Mesenchymal stem cell (in vitro differentiated cells and primary cell): ENCODE measurements around the gene RFX1. TPM values are rescaled to one million over a fixed set of nuclear protein-coding genes. Genes with fewer than 3 reads are reported as not detected.

Experiments
- DNase-seq: peaks from one replicate; pipeline ENCODE4 v3.0.0-alpha.2; 2013
- H2AFZ ChIP-seq: one replicate; pipeline ENCODE4 v1.6.1; 2013; ENCODE audit warnings: low read depth, mild to moderate bottlenecking, control low read depth, inconsistent platforms, low read length, moderate library complexity
- H2AK5ac ChIP-seq: 2 replicates; pipeline ENCODE4 v1.6.1; 2013; ENCODE audit warnings: low read length, moderate library complexity, mild to moderate bottlenecking, inconsistent platforms; ENCODE audit not compliant: severe bottlenecking
- H2BK120ac ChIP-seq: one replicate; pipeline ENCODE4 v1.6.1; 2013; ENCODE audit warnings: low read depth, mild to moderate bottlenecking, inconsistent platforms, low read length, moderate library complexity
- H2BK12ac ChIP-seq, 2 experiments: one replicate each; pipeline ENCODE4 v1.6.1; 2013; ENCODE audit warnings: inconsistent platforms in 2 of 2, low read length in 2 of 2, mild to moderate bottlenecking in 2 of 2, moderate library complexity in 2 of 2, control low read depth in 1 of 2
- H2BK15ac ChIP-seq: one replicate; pipeline ENCODE4 v1.6.1; 2013; ENCODE audit warnings: mild to moderate bottlenecking, low read depth, inconsistent platforms; ENCODE audit not compliant: poor library complexity, severe bottlenecking
- H2BK5ac ChIP-seq: 2 replicates; pipeline ENCODE4 v1.6.1; 2013; ENCODE audit warnings: low read depth, mild to moderate bottlenecking, low read length, control low read depth, inconsistent platforms; ENCODE audit not compliant: poor library complexity, severe bottlenecking
- H3K14ac ChIP-seq, 2 experiments: one replicate each; pipeline ENCODE4 v1.6.1; 2013; ENCODE audit warnings: inconsistent platforms in 2 of 2, low read length in 2 of 2, control low read depth in 1 of 2, mild to moderate bottlenecking in 1 of 2, moderate library complexity in 1 of 2
- H3K18ac ChIP-seq, 2 experiments: one replicate each; pipeline ENCODE4 v1.6.1; 2013; ENCODE audit warnings: inconsistent platforms in 2 of 2, low read length in 2 of 2, control low read depth in 1 of 2, low read depth in 1 of 2, mild to moderate bottlenecking in 1 of 2
- H3K23ac ChIP-seq, 2 experiments: one replicate each; pipeline ENCODE4 v1.6.1; 2013; ENCODE audit warnings: inconsistent platforms in 2 of 2, low read length in 2 of 2, mild to moderate bottlenecking in 2 of 2, moderate library complexity in 2 of 2, control low read depth in 1 of 2
- H3K27ac ChIP-seq: 2 replicates; pipeline ENCODE4 v1.5.1; 2013; ENCODE audit warnings: mild to moderate bottlenecking, moderate library complexity, low read length, control low read depth, inconsistent platforms; ENCODE audit not compliant: poor library complexity, severe bottlenecking
- H3K27me3 ChIP-seq, 2 experiments: 2 replicates each; pipeline versions ENCODE4 v1.6.1 to v1.7.0; 2013; ENCODE audit warnings: low read length in 2 of 2, mild to moderate bottlenecking in 2 of 2, moderate library complexity in 2 of 2, control low read depth in 1 of 2, inconsistent platforms in 1 of 2; ENCODE audit not compliant: control insufficient read depth in 1 of 2, insufficient read depth in 1 of 2
- H3K36me3 ChIP-seq, 2 experiments: 2 replicates each; pipeline versions ENCODE4 v1.6.1 to v1.7.0; 2013; ENCODE audit warnings: low read length in 2 of 2, control low read depth in 1 of 2, inconsistent platforms in 1 of 2, low read depth in 1 of 2, mild to moderate bottlenecking in 1 of 2; ENCODE audit not compliant: insufficient read depth in 2 of 2, control insufficient read depth in 1 of 2
- H3K4ac ChIP-seq, 2 experiments: one replicate each; pipeline ENCODE4 v1.6.1; 2013; ENCODE audit warnings: inconsistent platforms in 2 of 2, low read length in 2 of 2, mild to moderate bottlenecking in 2 of 2, moderate library complexity in 2 of 2, control low read depth in 1 of 2, low read depth in 1 of 2
- H3K4me1 ChIP-seq: 2 replicates; pipeline ENCODE4 v1.6.1; 2013; ENCODE audit warnings: low read depth, low read length, control low read depth; ENCODE audit not compliant: control insufficient read depth, insufficient read depth
- H3K4me2 ChIP-seq: 2 replicates; pipeline ENCODE4 v1.6.1; 2013; ENCODE audit warnings: low read length, mild to moderate bottlenecking, inconsistent platforms; ENCODE audit not compliant: poor library complexity, severe bottlenecking
- H3K4me3 ChIP-seq, 2 experiments: 2 replicates each; pipeline versions ENCODE4 v1.5.1 to v1.7.0; 2013; ENCODE audit warnings: low read length in 2 of 2, mild to moderate bottlenecking in 2 of 2, control low read depth in 1 of 2, low read depth in 1 of 2; ENCODE audit not compliant: insufficient read depth in 1 of 2
- H3K79me1 ChIP-seq: replicated peaks from 2 replicates; pipeline ENCODE4 v1.6.1; 2013; ENCODE audit warnings: mild to moderate bottlenecking, control low read depth, low read length, inconsistent platforms; ENCODE audit not compliant: poor library complexity, severe bottlenecking
- H3K9ac ChIP-seq: 2 replicates; pipeline ENCODE4 v1.7.0; 2013; ENCODE audit warnings: mild to moderate bottlenecking, low read length, moderate library complexity
- H3K9me3 ChIP-seq: 2 replicates; pipeline ENCODE4 v1.7.0; 2013; ENCODE audit warnings: mild to moderate bottlenecking, low read length; ENCODE audit not compliant: control insufficient read depth
- H4K8ac ChIP-seq: one replicate; pipeline ENCODE4 v1.6.1; 2013; ENCODE audit warnings: inconsistent platforms, mild to moderate bottlenecking, low read length, moderate library complexity
- H4K91ac ChIP-seq: one replicate; pipeline ENCODE4 v1.6.1; 2013; ENCODE audit warnings: mild to moderate bottlenecking, low read length, inconsistent platforms
- WGBS: methylation state at CpG from one replicate; pipeline ENCODE4 v1.1.7; 2013; ENCODE audit warnings: mixed read lengths; 5-methylcytosine and 5-hydroxymethylcytosine counted together
- polyA plus RNA-seq, 2 experiments: library from polyadenylated mRNA; stranded (reverse); fragments of 200-250 nt; gene quantifications; one replicate each; pipeline ENCODE4 v1.2.3, GENCODE V29; 2013

RFX1 gene
- polyA plus RNA-seq (2013, experiment 1 of 2) = 6.8 TPM
- 6.4 TPM for polyA plus RNA-seq (2013, experiment 2 of 2)

DNA sequence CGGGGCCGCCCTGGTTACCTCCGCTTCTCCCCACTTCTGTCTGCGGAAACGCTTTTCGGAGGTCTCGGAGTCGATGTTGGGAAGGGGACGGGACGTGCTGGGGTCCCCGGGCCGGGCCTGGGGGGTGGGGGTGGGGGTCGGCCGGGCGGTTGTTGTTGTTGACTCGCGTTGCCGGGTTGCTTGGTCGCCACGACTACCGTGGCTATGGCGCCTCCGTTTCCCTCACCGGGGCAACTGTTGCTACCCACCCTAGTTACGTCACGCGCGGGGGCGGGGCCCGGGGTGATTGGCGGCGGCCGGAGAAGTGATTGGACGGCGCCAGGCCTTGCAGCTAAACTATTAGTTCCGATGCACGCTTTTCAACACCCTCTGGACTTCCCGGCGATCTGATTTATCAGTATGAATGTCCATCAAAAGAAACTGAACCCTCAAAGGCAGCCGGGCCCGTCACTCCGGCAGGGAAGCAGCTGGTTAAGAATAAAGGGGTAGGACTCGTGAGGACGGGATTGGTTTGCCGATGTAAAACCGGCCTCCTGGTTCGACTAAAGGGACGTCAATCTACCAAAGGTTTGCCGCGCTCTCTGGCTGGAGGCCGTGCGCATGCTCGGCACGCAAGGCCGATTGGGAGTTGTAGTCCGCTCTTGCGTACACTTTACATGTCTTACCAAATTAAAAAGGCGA is at the start of gene RFX1:
TSS of gene RFX1 (minus strand) at position 236 of the 681 bp plus-strand sequence. CDS start 12,477 bp downstream, outside the sequence.
- Histone ChIP-seq H3K4me1 (peaks cover 9% of the 10 kb centered on the region), H2BK5ac (peak within 1 kb of the TSS; percentile 89), H3K27ac (peak within 1 kb of the TSS; percentile 94), H4K91ac (peak within 1 kb of the TSS; percentile 74), H3K79me1 (peaks cover 3% of the 10 kb centered on the region), H3K4me2 (peak within 1 kb of the TSS; percentile 72), H2AK5ac (no peak within 1 kb of the TSS), H2BK15ac (peak within 1 kb of the TSS; percentile 95), H3K9me3 (no peaks in the 10 kb centered on the region), H3K4ac (peak within 1 kb of the TSS; percentile 69 to 86), H3K18ac (peak within 1 kb of the TSS; percentile 92 to 95), H3K27me3 (no peaks in the 10 kb centered on the region), H3K9ac (peak within 1 kb of the TSS; percentile 92), H2BK120ac (peak within 1 kb of the TSS; percentile 87), H2AFZ (peak within 1 kb of the TSS; percentile 85), H3K14ac (peak within 1 kb of the TSS; percentile 67 to 73), H4K8ac (peak within 1 kb of the TSS; percentile 88), H3K23ac (no peak within 1 kb of the TSS), H3K4me3 (peak within 1 kb of the TSS; percentile 84 to 88), H2BK12ac (no peak within 1 kb of the TSS), H3K36me3 (peaks cover 0 to 3% of the 10 kb centered on the region in 2 experiments)
- peak; percentile 100 for DNase-seq
- 2% methylated on average over 42 of the region's 58 CpGs for WGBS

DNA sequence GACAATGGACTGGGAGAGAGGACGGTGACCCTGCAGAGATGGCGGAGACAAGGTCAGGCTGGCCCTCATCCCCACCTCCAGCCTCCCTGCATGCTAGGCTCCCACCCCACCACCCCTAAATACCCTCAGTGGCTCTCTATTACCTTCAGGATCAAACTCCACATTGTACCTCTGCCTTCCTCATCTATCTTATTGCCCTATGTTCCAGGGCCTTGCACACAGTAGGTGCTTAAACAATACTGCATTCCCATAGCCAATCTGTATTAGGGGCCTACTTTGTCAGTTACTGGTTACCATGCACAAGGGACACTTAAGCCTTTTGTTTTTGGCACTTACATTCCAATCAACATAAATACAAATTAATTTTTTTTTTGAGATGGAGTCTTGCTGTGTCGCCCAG is 49.3 kb upstream of the RFX1 start:
- WGBS = 91% methylated on average over 3 of the region's 3 CpGs
- Histone ChIP-seq H4K91ac (no peak overlapping the region), H2BK15ac (no peak overlapping the region), H4K8ac (no peak overlapping the region), H3K27ac (no peak overlapping the region), H2AK5ac (no peak overlapping the region), H3K4me2 (no peak overlapping the region), H3K23ac (no peak overlapping the region), H3K27me3 (peaks cover 31 to 45% of the 10 kb centered on the region in 2 experiments), H3K14ac (no peak overlapping the region), H2BK5ac (no peak overlapping the region), H3K4me1 (peaks cover 14% of the 10 kb centered on the region), H3K4me3 (no peak overlapping the region), H3K9ac (no peak overlapping the region), H2BK120ac (no peak overlapping the region), H2BK12ac (no peak overlapping the region), H2AFZ (no peak overlapping the region), H3K18ac (no peak overlapping the region), H3K79me1 (no peaks in the 10 kb centered on the region), H3K36me3 (peaks cover 0 to 14% of the 10 kb centered on the region in 2 experiments), H3K4ac (no peak overlapping the region), H3K9me3 (peaks cover 3% of the 10 kb centered on the region)
- DNase-seq = no peak

DNA sequence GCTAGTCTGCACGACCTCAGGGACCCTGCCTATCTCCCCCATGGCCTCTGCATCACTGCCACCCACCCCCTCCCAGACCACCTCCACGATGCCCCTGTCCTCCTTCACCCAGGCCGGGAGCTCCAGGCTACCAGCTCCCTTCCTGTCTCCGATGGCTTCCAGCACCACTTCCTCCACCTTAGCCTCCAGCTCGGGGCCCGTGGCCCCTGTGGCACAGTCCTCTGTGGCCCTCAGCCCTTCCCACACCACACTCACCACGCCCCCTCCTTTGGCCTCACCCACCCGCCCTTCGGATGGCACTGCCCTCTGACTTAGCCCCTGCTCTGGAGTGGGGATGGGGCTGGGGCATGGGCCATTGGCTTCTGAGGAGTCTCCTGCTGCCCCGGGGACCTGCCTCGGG is 48.6 kb upstream of the RFX1 start:
- H4K8ac ChIP-seq = no peak overlapping the region
- H2AK5ac ChIP-seq = no peak overlapping the region
- peaks cover 0 to 14% of the 10 kb centered on the region in 2 experiments for H3K36me3 ChIP-seq
- WGBS = 84% methylated on average over 11 of the region's 11 CpGs
- no peak overlapping the region for H2BK5ac ChIP-seq
- no peak overlapping the region for H4K91ac ChIP-seq
- H3K4ac ChIP-seq = no peak overlapping the region
- H3K23ac ChIP-seq = no peak overlapping the region
- no peak overlapping the region for H3K27ac ChIP-seq
- H2BK15ac ChIP-seq = no peak overlapping the region
- no peak overlapping the region for H2BK12ac ChIP-seq
- H3K4me3 ChIP-seq = no peak overlapping the region
- H3K9ac ChIP-seq = no peak overlapping the region
- no peak overlapping the region for H3K4me2 ChIP-seq
- no peak overlapping the region for H3K18ac ChIP-seq
- H3K27me3 ChIP-seq = peaks cover 25 to 39% of the 10 kb centered on the region in 2 experiments
- no peak overlapping the region for H3K14ac ChIP-seq
- no peak overlapping the region for H2AFZ ChIP-seq
- no peaks in the 10 kb centered on the region for H3K79me1 ChIP-seq
- no peak overlapping the region for H2BK120ac ChIP-seq
- peaks cover 14% of the 10 kb centered on the region for H3K4me1 ChIP-seq
- no peak for DNase-seq
- peaks cover 3% of the 10 kb centered on the region for H3K9me3 ChIP-seq

DNA sequence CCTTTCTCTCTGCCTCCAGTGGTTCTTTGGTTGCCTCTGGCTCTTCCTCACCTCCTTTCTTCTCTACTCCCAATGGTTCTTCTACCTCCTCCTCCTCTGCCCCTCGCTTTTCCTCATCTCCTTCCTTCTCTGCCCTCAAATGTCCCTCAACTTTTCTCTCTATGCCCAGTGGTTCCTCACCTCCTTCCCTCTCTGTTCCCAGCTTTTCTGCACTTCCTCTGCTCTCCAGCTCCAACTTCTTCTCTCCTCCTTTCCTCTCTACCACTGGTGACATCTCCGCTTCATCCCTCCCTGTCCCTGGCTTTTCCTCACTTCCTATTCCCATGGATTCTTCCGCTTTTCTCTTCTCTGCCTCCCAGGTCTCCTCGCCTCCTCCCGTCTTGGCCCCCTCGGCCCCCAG is 48.0 kb upstream of the RFX1 start:
- no peak overlapping the region for H2BK12ac ChIP-seq
- H3K9me3 ChIP-seq = peaks cover 3% of the 10 kb centered on the region
- H3K4ac ChIP-seq = no peak overlapping the region
- peaks cover 18 to 32% of the 10 kb centered on the region in 2 experiments for H3K27me3 ChIP-seq
- no peak overlapping the region for H3K14ac ChIP-seq
- no peak overlapping the region for H4K8ac ChIP-seq
- no peak overlapping the region for H3K18ac ChIP-seq
- H2AK5ac ChIP-seq = no peak overlapping the region
- no peak overlapping the region for H2AFZ ChIP-seq
- peaks cover 14% of the 10 kb centered on the region for H3K4me1 ChIP-seq
- H3K23ac ChIP-seq = no peak overlapping the region
- no peak overlapping the region for H2BK5ac ChIP-seq
- H3K27ac ChIP-seq = no peak overlapping the region
- no peak for DNase-seq
- H3K4me2 ChIP-seq = no peak overlapping the region
- WGBS = 74% methylated on average over 6 of the region's 6 CpGs
- peaks cover 0 to 14% of the 10 kb centered on the region in 2 experiments for H3K36me3 ChIP-seq
- H3K9ac ChIP-seq = no peak overlapping the region
- H2BK15ac ChIP-seq = no peak overlapping the region
- no peak overlapping the region for H3K4me3 ChIP-seq
- no peak overlapping the region for H4K91ac ChIP-seq
- H3K79me1 ChIP-seq = no peaks in the 10 kb centered on the region
- H2BK120ac ChIP-seq = no peak overlapping the region
